Effector CD4-positive, alpha-beta T cell (primary cell): ENCODE measurements around the gene SPDL1.
A peak's percentile ranks its signal among the peaks of the same experiment; 100 is the strongest.

Experiments used
- DNase-seq: peaks from one replicate; pipeline ENCODE4 v3.0.0-alpha.2; 2020

Gene SPDL1

GRCh38 chr5:169631360-169631759, 47.8 kb downstream of the SPDL1 start:
- no peak for DNase-seq

GRCh38 chr5:169632946-169633345, 49.4 kb downstream of the SPDL1 start:
- DNase-seq = no peak

GRCh38 chr5:169634606-169635005, 51.0 kb downstream of the SPDL1 start:
- no peak for DNase-seq

- DNase-seq = no peak
Measured at GRCh38 chr5:169635936-169636335, 52.4 kb downstream of the SPDL1 start.

GRCh38 chr5:169636477-169637084, 53.0 kb downstream of the SPDL1 start:
- no peak for DNase-seq

- peak; percentile 44 for DNase-seq
Measured at GRCh38 chr5:169637085-169637548, 53.5 kb downstream of the SPDL1 start, which contains the start of gene DOCK2. Gene DOCK2 (plus strand): TSS chr5:169637275. CDS start chr5:169637327, 52 bp downstream.

- DNase-seq = peak; percentile 51
Measured at GRCh38 chr5:169637549-169638121, 54.1 kb downstream of the SPDL1 start.

GRCh38 chr5:169641253-169641652, 57.7 kb downstream of the SPDL1 start:
- DNase-seq = no peak

- DNase-seq = no peak
Measured at GRCh38 chr5:169646856-169647255, 63.3 kb downstream of the SPDL1 start.

- DNase-seq = no peak
Measured at GRCh38 chr5:169647566-169647965, 64.0 kb downstream of the SPDL1 start.

- DNase-seq = no peak
Measured at GRCh38 chr5:169648725-169649310, 65.2 kb downstream of the SPDL1 start.

GRCh38 chr5:169649486-169649885, 65.9 kb downstream of the SPDL1 start:
- DNase-seq = no peak

- DNase-seq = no peak
Measured at GRCh38 chr5:169650701-169651331, 67.2 kb downstream of the SPDL1 start.

- no peak for DNase-seq
Measured at GRCh38 chr5:169651526-169651925, 68.0 kb downstream of the SPDL1 start.

GRCh38 chr5:169652057-169652456, 68.5 kb downstream of the SPDL1 start:
- no peak for DNase-seq

GRCh38 chr5:169653091-169653490, 69.5 kb downstream of the SPDL1 start:
- DNase-seq = no peak
